NOMO-1 treated with dmso at 0.1 percent for 144 hours (cell line): Measurements from ENCODE around the gene RPA4.
"Not testable (repeated sequence)": the region's sequence is repeated elsewhere in the genome, so short reads cannot be mapped to it uniquely, and the experiment has no call there.

ENCODE experiments used
- DNase-seq: peaks from one replicate; lab custom pipeline; 2025; ENCODE audit not compliant: unreplicated experiment; lab: John Stamatoyannopoulos, UW

The RPA4 gene

GRCh38 chrX:96883608-96884007 lies at the start of gene RPA4:
Gene RPA4, plus strand, starts transcription at chrX:96883908. Its CDS starts 403 bp downstream, at chrX:96884311.
- DNase-seq, result no peak

GRCh38 chrX:96834137-96834536 lies 49.6 kb upstream of the RPA4 start:
- DNase-seq, result no peak

GRCh38 chrX:96835660-96836289 lies 47.9 kb upstream of the RPA4 start:
- DNase-seq, result no peak

- no peak for DNase-seq
Measured at GRCh38 chrX:96837808-96838207, 45.9 kb upstream of the RPA4 start.

GRCh38 chrX:96838537-96838936 lies 45.2 kb upstream of the RPA4 start:
- DNase-seq, result no peak

- no peak for DNase-seq
Measured at GRCh38 chrX:96841325-96841724, 42.4 kb upstream of the RPA4 start.

GRCh38 chrX:96841866-96842265 lies 41.8 kb upstream of the RPA4 start:
- not testable (repeated sequence) for DNase-seq

- no peak for DNase-seq
Measured at GRCh38 chrX:96843566-96843965, 40.1 kb upstream of the RPA4 start.

- DNase-seq, result no peak
Measured at GRCh38 chrX:96846841-96847240, 36.9 kb upstream of the RPA4 start.

GRCh38 chrX:96859422-96859821 lies 24.3 kb upstream of the RPA4 start:
- not testable (repeated sequence) for DNase-seq

- no peak for DNase-seq
Measured at GRCh38 chrX:96861218-96861617, 22.5 kb upstream of the RPA4 start.

GRCh38 chrX:96861661-96862060 lies 22.0 kb upstream of the RPA4 start:
- DNase-seq, result no peak

- DNase-seq, result no peak
Measured at GRCh38 chrX:96884027-96884426, 319 bp downstream of the RPA4 start.

- DNase-seq, result no peak
Measured at GRCh38 chrX:96889726-96890125, 6.0 kb downstream of the RPA4 start.

- no peak for DNase-seq
Measured at GRCh38 chrX:96906741-96907140, 23.0 kb downstream of the RPA4 start.

GRCh38 chrX:96907516-96908272 lies 24.0 kb downstream of the RPA4 start:
- DNase-seq, result no peak

- DNase-seq, result no peak
Measured at GRCh38 chrX:96909291-96909690, 25.6 kb downstream of the RPA4 start.

GRCh38 chrX:96918864-96919263 lies 35.2 kb downstream of the RPA4 start:
- no peak for DNase-seq

- no peak for DNase-seq
Measured at GRCh38 chrX:96919672-96920071, 36.0 kb downstream of the RPA4 start.

GRCh38 chrX:96924581-96924980 lies 40.9 kb downstream of the RPA4 start:
- no peak for DNase-seq

GRCh38 chrX:96929036-96929435 lies 45.3 kb downstream of the RPA4 start:
- DNase-seq, result no peak
